C4-2B (cell line): ENCODE results near the gene KCNQ1.

ENCODE experiments used
- H3K27ac ChIP-seq: fragments of 450-650 bp; 2 replicates; pipeline ENCODE4 v1.5.1; 2017
- CTCF ChIP-seq: fragments of 450-650 bp; conservative IDR thresholded peaks from 2 replicates; pipeline ENCODE4 v1.5.1; 2017; ENCODE audit warnings: mild to moderate bottlenecking
- ZFX ChIP-seq: fragments of 450-650 bp; IDR thresholded peaks from 2 replicates; pipeline ENCODE4 v1.6.1; 2017

The KCNQ1 gene

GRCh38 chr11:2508793-2509192 lies 64.0 kb downstream of the KCNQ1 start:
- H3K27ac ChIP-seq, result no peak overlapping the region
- TF ChIP-seq CTCF (no peak), ZFX (no peak)

- TF ChIP-seq ZFX (no peak), CTCF (no peak)
- H3K27ac ChIP-seq, result no peak overlapping the region
Measured at GRCh38 chr11:2509481-2510001, 64.7 kb downstream of the KCNQ1 start.

- no peak overlapping the region for H3K27ac ChIP-seq
- TF ChIP-seq CTCF (no peak), ZFX (no peak)
Measured at GRCh38 chr11:2510626-2511402, 66.0 kb downstream of the KCNQ1 start.

- no peak for TF ChIP-seq ZFX
- no peak for TF ChIP-seq CTCF
- H3K27ac ChIP-seq, result no peak overlapping the region
Measured at GRCh38 chr11:2511421-2512369, 66.9 kb downstream of the KCNQ1 start.

GRCh38 chr11:2512431-2513407 lies 67.9 kb downstream of the KCNQ1 start:
- H3K27ac ChIP-seq, result no peak overlapping the region
- TF ChIP-seq CTCF (no peak), ZFX (no peak)

GRCh38 chr11:2513441-2513840 lies 68.6 kb downstream of the KCNQ1 start:
- TF ChIP-seq CTCF, result no peak
- no peak overlapping the region for H3K27ac ChIP-seq
